H9 (cell line): ENCODE results near the gene CRABP1. TPM values are rescaled to one million over a fixed set of nuclear protein-coding genes. Genes with fewer than 3 reads are reported as not detected.

ENCODE experiments used
- DNase-seq: peaks from one replicate; pipeline ENCODE4 v3.0.0-alpha.2; 2017
- H2AFZ ChIP-seq: one replicate; pipeline ENCODE4 v1.6.1; 2013; ENCODE audit warnings: mild to moderate bottlenecking, low read length, control low read depth, moderate library complexity
- H2AK5ac ChIP-seq: 2 replicates; pipeline ENCODE4 v1.6.1; 2013; ENCODE audit warnings: low read length, control low read depth, mixed read lengths; ENCODE audit not compliant: insufficient read length
- H2BK120ac ChIP-seq: one replicate; pipeline ENCODE4 v1.6.1; 2013; ENCODE audit warnings: low read depth, mild to moderate bottlenecking, low read length, control low read depth, inconsistent platforms; ENCODE audit not compliant: poor library complexity, severe bottlenecking
- H2BK12ac ChIP-seq: 2 replicates; pipeline ENCODE4 v1.6.1; 2013; ENCODE audit warnings: low read length, control low read depth, mixed read lengths, low read depth; ENCODE audit not compliant: insufficient read length
- H2BK15ac ChIP-seq: 2 replicates; pipeline ENCODE4 v1.6.1; 2013; ENCODE audit warnings: low read depth, low read length, control low read depth
- H2BK20ac ChIP-seq: one replicate; pipeline ENCODE4 v1.6.1; 2013; ENCODE audit warnings: low read depth, mild to moderate bottlenecking, low read length, control low read depth, inconsistent platforms; ENCODE audit not compliant: poor library complexity, severe bottlenecking
- H2BK5ac ChIP-seq: 2 replicates; pipeline ENCODE4 v1.6.1; 2013; ENCODE audit warnings: low read length, control low read depth, mixed read lengths; ENCODE audit not compliant: insufficient read length
- H3K14ac ChIP-seq: 2 replicates; pipeline ENCODE4 v1.6.1; 2013; ENCODE audit warnings: low read length, control low read depth; ENCODE audit not compliant: insufficient read depth
- H3K18ac ChIP-seq: 2 replicates; pipeline ENCODE4 v1.6.1; 2013; ENCODE audit warnings: low read depth, mild to moderate bottlenecking, mixed read lengths, low read length, control low read depth; ENCODE audit not compliant: insufficient read length
- H3K23ac ChIP-seq: 2 replicates; pipeline ENCODE4 v1.6.1; 2013; ENCODE audit warnings: low read length, control low read depth, mixed read lengths, low read depth; ENCODE audit not compliant: insufficient read length
- H3K23me2 ChIP-seq: 2 replicates; pipeline ENCODE4 v1.6.1; 2013; ENCODE audit warnings: low read depth, mild to moderate bottlenecking, mixed read lengths, low read length, control low read depth; ENCODE audit not compliant: insufficient read length, poor library complexity, severe bottlenecking
- H3K27ac ChIP-seq: 2 replicates; pipeline ENCODE4 v1.5.1; 2013; ENCODE audit warnings: low read length, control low read depth, mixed read lengths, low read depth; ENCODE audit not compliant: insufficient read length
- H3K27me3 ChIP-seq: 2 replicates; pipeline ENCODE4 v1.6.1; 2013; ENCODE audit warnings: low read length, control low read depth, inconsistent platforms; ENCODE audit not compliant: insufficient read depth
- H3K4ac ChIP-seq: 2 replicates; pipeline ENCODE4 v1.6.1; 2013; ENCODE audit warnings: low read depth, mild to moderate bottlenecking, control low read depth, inconsistent platforms, low read length, moderate library complexity
- H3K4me1 ChIP-seq: 2 replicates; pipeline ENCODE4 v1.6.1; 2013; ENCODE audit warnings: low read length, control low read depth, inconsistent platforms; ENCODE audit not compliant: insufficient read depth
- H3K4me2 ChIP-seq: 2 replicates; pipeline ENCODE4 v1.6.1; 2013; ENCODE audit warnings: low read length, control low read depth, mixed read lengths; ENCODE audit not compliant: insufficient read length, insufficient read depth
- H3K56ac ChIP-seq: 2 replicates; pipeline ENCODE4 v1.6.1; 2013; ENCODE audit warnings: low read depth, mild to moderate bottlenecking, mixed read lengths, low read length, control low read depth; ENCODE audit not compliant: insufficient read length
- H3K79me1 ChIP-seq: 2 replicates; pipeline ENCODE4 v1.6.1; 2013; ENCODE audit warnings: low read depth, mild to moderate bottlenecking, moderate library complexity, low read length, control low read depth, inconsistent platforms; ENCODE audit not compliant: insufficient read depth, poor library complexity, severe bottlenecking
- H3K79me2 ChIP-seq: 2 replicates; pipeline ENCODE4 v1.6.1; 2013; ENCODE audit warnings: low read length, control low read depth, inconsistent platforms; ENCODE audit not compliant: insufficient read depth
- H3K9ac ChIP-seq: 2 replicates; pipeline ENCODE4 v1.6.1; 2013; ENCODE audit warnings: low read length, control low read depth, mixed read lengths; ENCODE audit not compliant: insufficient read length; ENCODE audit errors: extremely low read depth
- H3K9me3 ChIP-seq: one replicate; pipeline ENCODE4 v1.6.1; 2013; ENCODE audit warnings: low read depth, low read length, inconsistent platforms; ENCODE audit not compliant: control insufficient read depth
- H3T11ph ChIP-seq: one replicate; pipeline ENCODE4 v1.6.1; 2013; ENCODE audit warnings: mild to moderate bottlenecking, low read length, control low read depth, inconsistent platforms
- H4K20me1 ChIP-seq: one replicate; pipeline ENCODE4 v1.6.1; 2013; ENCODE audit not compliant: control insufficient read depth, insufficient read length, insufficient read depth
- H4K5ac ChIP-seq: 2 replicates; pipeline ENCODE4 v1.6.1; 2013; ENCODE audit warnings: low read depth, mild to moderate bottlenecking, mixed read lengths, low read length, control low read depth; ENCODE audit not compliant: insufficient read length
- H4K8ac ChIP-seq: replicated peaks from 2 replicates; pipeline ENCODE4 v1.6.1; 2013; ENCODE audit warnings: low read length, control low read depth, mixed read lengths, low read depth; ENCODE audit not compliant: insufficient read length
- H4K91ac ChIP-seq: 2 replicates; pipeline ENCODE4 v1.6.1; 2013; ENCODE audit warnings: low read depth, mild to moderate bottlenecking, moderate library complexity, mixed read lengths, low read length, control low read depth; ENCODE audit not compliant: insufficient read length
- H3K27ac Mint-ChIP-seq, 3 experiments: 2 replicates in 2 of 3; 3 replicates in 1 of 3; pipeline ENCODE4 v1.8.0; 2020 to 2021; ENCODE audit warnings: mixed read lengths in 3 of 3, mild to moderate bottlenecking in 1 of 3, moderate library complexity in 1 of 3
- H3K27me3 Mint-ChIP-seq: 2 replicates; pipeline ENCODE4 v1.8.0; 2021; ENCODE audit warnings: low read depth, mild to moderate bottlenecking, moderate library complexity, mixed read lengths
- H3K36me3 Mint-ChIP-seq, 3 experiments: 2 replicates in 2 of 3; 3 replicates in 1 of 3; pipeline ENCODE4 v1.8.0; 2020 to 2021; ENCODE audit warnings: low read depth in 3 of 3, mixed read lengths in 3 of 3; ENCODE audit not compliant: insufficient read depth in 1 of 3
- H3K4me1 Mint-ChIP-seq, 2 experiments: 2 replicates each; pipeline ENCODE4 v1.8.0; 2020; ENCODE audit warnings: mixed read lengths in 2 of 2
- H3K4me3 Mint-ChIP-seq, 2 experiments: 2 replicates in 1 of 2; 3 replicates in 1 of 2; pipeline ENCODE4 v1.8.0; 2020 to 2021; ENCODE audit warnings: mild to moderate bottlenecking in 2 of 2, mixed read lengths in 2 of 2, moderate library complexity in 1 of 2
- H3K9me3 Mint-ChIP-seq, 2 experiments: 2 replicates in 1 of 2; 3 replicates in 1 of 2; pipeline ENCODE4 v1.8.0; 2020; ENCODE audit warnings: mild to moderate bottlenecking in 2 of 2, mixed read lengths in 2 of 2, moderate library complexity in 1 of 2
- WGBS: extraction: QIAGEN DNeasy Blood & Tissue Kit; methylation state at CpG from one replicate; pipeline ENCODE4 v1.1.7; 2013; ENCODE audit warnings: missing lambda C conversion rate, low lambda C conversion rate, mixed read lengths; ENCODE audit not compliant: insufficient read length; ENCODE audit errors: extremely low coverage; 5-methylcytosine and 5-hydroxymethylcytosine counted together
- total RNA-seq: library from RNA; stranded (reverse); gene quantifications from 2 replicates; pipeline ENCODE4 v1.2.1, GENCODE V29; 2021
- TF ChIP-seq, protein P1 (sequence below): fragments of 200-600 bp; sonication (generic); conservative IDR thresholded peaks from 3 replicates; pipeline ENCODE4 v1.8.0; 2021; ENCODE audit warnings: antibody characterized with exemption, mild to moderate bottlenecking

The CRABP1 gene
- total RNA-seq, 1 experiment from 2014 or later: 93.1 TPM

DNA sequence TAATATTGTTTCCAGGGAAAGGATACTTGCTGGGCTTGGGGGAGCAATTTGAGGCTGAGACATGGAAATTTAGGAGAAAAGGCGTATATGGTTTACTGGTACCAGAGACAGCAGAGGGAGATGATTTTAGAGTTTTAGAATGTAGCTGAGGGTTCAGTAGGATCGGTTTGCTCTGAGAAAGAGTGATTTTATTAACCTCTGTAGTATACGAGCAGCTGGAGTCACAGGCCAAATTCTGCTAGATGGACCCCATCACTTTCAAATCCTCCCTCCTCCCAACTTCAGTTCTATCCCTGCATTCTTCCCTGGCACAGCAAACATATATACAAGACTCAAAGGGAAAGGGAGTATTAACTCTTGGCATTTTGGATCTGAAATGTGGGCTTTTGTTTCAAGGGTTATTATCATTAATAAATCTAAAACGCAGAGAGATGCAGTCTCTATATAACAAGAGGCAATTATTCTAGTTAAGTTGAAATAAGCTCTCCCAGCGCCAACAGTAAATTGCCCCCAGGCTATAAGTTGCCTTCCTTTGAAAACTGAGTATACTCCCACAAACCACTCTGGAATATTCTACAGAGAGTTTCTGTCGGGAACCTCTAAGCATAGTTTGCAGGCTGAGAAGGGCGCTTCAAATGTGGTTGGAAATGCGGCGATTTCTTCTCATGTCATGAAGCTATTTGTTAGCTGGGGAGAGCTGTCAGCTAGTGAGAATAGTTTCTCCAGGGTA, 5.4 kb downstream of the CRABP1 start:
- no peak overlapping the region for H3K14ac ChIP-seq
- peaks cover 20 to 58% (median 54%) of the 10 kb centered on the region in 3 experiments for H3K36me3 Mint-ChIP-seq

More for the DNA sequence above, 5.4 kb downstream of the CRABP1 start:
- Histone ChIP-seq H3K23me2 (peaks cover 14% of the 10 kb centered on the region), H3K79me2 (no peaks in the 10 kb centered on the region), H3K18ac (no peak overlapping the region), H3K4ac (no peak overlapping the region), H3K9me3 (no peaks in the 10 kb centered on the region), H2AFZ (no peak overlapping the region), H4K91ac (no peak overlapping the region), H2BK15ac (no peak overlapping the region), H2BK120ac (no peak overlapping the region), H3K4me2 (no peak overlapping the region), H2BK12ac (no peak overlapping the region), H3K79me1 (no peaks in the 10 kb centered on the region), H2AK5ac (no peak overlapping the region), H3K23ac (no peak overlapping the region), H3K27me3 (peaks cover 1% of the 10 kb centered on the region; the same call in 1 of the 2 replicates), H4K20me1 (no peaks in the 10 kb centered on the region), H3K56ac (no peak overlapping the region), H3K9ac (no peak overlapping the region), H2BK5ac (no peak overlapping the region), H4K8ac (no peak overlapping the region), H3K4me1 (peaks cover 3% of the 10 kb centered on the region), H3K27ac (no peak overlapping the region), H4K5ac (no peak overlapping the region), H3T11ph (no peak overlapping the region), H2BK20ac (no peak overlapping the region)
- TF ChIP-seq, protein P1, sequence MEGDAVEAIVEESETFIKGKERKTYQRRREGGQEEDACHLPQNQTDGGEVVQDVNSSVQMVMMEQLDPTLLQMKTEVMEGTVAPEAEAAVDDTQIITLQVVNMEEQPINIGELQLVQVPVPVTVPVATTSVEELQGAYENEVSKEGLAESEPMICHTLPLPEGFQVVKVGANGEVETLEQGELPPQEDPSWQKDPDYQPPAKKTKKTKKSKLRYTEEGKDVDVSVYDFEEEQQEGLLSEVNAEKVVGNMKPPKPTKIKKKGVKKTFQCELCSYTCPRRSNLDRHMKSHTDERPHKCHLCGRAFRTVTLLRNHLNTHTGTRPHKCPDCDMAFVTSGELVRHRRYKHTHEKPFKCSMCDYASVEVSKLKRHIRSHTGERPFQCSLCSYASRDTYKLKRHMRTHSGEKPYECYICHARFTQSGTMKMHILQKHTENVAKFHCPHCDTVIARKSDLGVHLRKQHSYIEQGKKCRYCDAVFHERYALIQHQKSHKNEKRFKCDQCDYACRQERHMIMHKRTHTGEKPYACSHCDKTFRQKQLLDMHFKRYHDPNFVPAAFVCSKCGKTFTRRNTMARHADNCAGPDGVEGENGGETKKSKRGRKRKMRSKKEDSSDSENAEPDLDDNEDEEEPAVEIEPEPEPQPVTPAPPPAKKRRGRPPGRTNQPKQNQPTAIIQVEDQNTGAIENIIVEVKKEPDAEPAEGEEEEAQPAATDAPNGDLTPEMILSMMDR: no peak
- Mint-ChIP-seq H3K4me1 (peaks cover 11 to 40% of the 10 kb centered on the region in 2 experiments), H3K4me3 (no peak overlapping the region), H3K27ac (no peak overlapping the region), H3K9me3 (no peaks in the 10 kb centered on the region), H3K27me3 (peaks cover 22% of the 10 kb centered on the region)
- no CpG with 5 or more reads among the region's 9 CpGs for WGBS
- no peak for DNase-seq
